H1 (cell line): Measurements from ENCODE around the gene MTR.

ENCODE experiments used
- BRCA1 ChIP-seq: IDR thresholded peaks from 2 replicates; pipeline ENCODE4 v1.6.1; 2012; ENCODE audit warnings: low read depth, low read length, improper control_type of control experiment
- CTCF ChIP-seq, 3 experiments: IDR thresholded peaks; 1 replicate in 2 of 3; 2 replicates in 1 of 3; pipeline versions ENCODE4 v1.5.1 to v1.6.1; 2011; ENCODE audit warnings: low read length in 3 of 3, mild to moderate bottlenecking in 3 of 3, inconsistent platforms in 2 of 3, low read depth in 1 of 3, moderate library complexity in 1 of 3; ENCODE audit not compliant: insufficient read depth in 1 of 3; ENCODE audit errors: control extremely low read depth in 1 of 3
- JUND ChIP-seq: IDR thresholded peaks from 2 replicates; pipeline ENCODE4 v1.6.1; 2011; ENCODE audit warnings: mild to moderate bottlenecking, improper control_type of control experiment, low read length
- KDM1A ChIP-seq: fragments of 200-600, 300-600 bp; sonication (generic); IDR thresholded peaks from 2 replicates; pipeline ENCODE4 v1.7.1; 2016; ENCODE audit warnings: mild to moderate bottlenecking, low read length, borderline replicate concordance
- POLR2A ChIP-seq, 2 experiments: IDR thresholded peaks; 1 replicate in 1 of 2; 2 replicates in 1 of 2; pipeline ENCODE4 v1.6.1; 2011; ENCODE audit warnings: low read depth in 2 of 2, low read length in 2 of 2, mild to moderate bottlenecking in 2 of 2; ENCODE audit errors: control extremely low read depth in 1 of 2
- POLR2AphosphoS5 ChIP-seq: IDR thresholded peaks from 2 replicates; pipeline ENCODE4 v1.6.1; 2011; ENCODE audit warnings: low read depth, low read length
- RAD21 ChIP-seq, 2 experiments: IDR thresholded peaks in 1 of 2; conservative IDR thresholded peaks in 1 of 2; 2 replicates each; pipeline ENCODE4 v1.6.1; 2011; ENCODE audit warnings: low read depth in 2 of 2, low read length in 2 of 2, improper control_type of control experiment in 1 of 2, inconsistent platforms in 1 of 2, mild to moderate bottlenecking in 1 of 2, moderate library complexity in 1 of 2
- TAF1 ChIP-seq: IDR thresholded peaks from 2 replicates; pipeline ENCODE4 v1.6.1; 2011; ENCODE audit warnings: mild to moderate bottlenecking, low read depth, low read length

- TF ChIP-seq TAF1 (no peak), BRCA1 (no peak), RAD21 (IDR thresholded peaks at IDR 0.05 in 1 of 2, conservative IDR thresholded peaks at IDR 0.05 in 1 of 2; ENCODE audit: low read depth in 2 of 2, low read length in 2 of 2) (no peak), CTCF (IDR thresholded peaks at IDR 0.05; ENCODE audit: control extremely low read depth in 1 of 3, insufficient read depth in 1 of 3, low read depth in 1 of 3, low read length in 3 of 3) (no peak), POLR2AphosphoS5 (no peak), JUND (no peak), POLR2A (IDR thresholded peaks at IDR 0.05; ENCODE audit: control extremely low read depth in 1 of 2, low read depth in 2 of 2, low read length in 2 of 2) (no peak), KDM1A (no peak)
Measured at GRCh38 chr1:236877661-236878060, 82.6 kb downstream of the MTR start.
